Suprapubic skin (tissue), 4 donors: ENCODE data around the gene EXD2.

Experiments used
- POLR2A ChIP-seq, 2 donors: fragments of 450-650 bp; IDR thresholded peaks; one replicate each; pipeline ENCODE4 v1.6.1; 2017; ENCODE audit warnings: antibody characterized with exemption in 2 of 2, mild to moderate bottlenecking in 2 of 2, moderate library complexity in 2 of 2
- POLR2AphosphoS5 ChIP-seq, 3 donors: sonication (generic); formaldehyde crosslinking; IDR thresholded peaks; one replicate each; pipeline ENCODE4 v1.6.1; 2017; ENCODE audit warnings: antibody characterized with exemption in 3 of 3
- TF ChIP-seq, protein P1 (sequence below), 2 donors: fragments of 200-600 bp in 1 of 2; fragments of 450-650 bp in 1 of 2; sonication (generic) in 1 of 2; IDR thresholded peaks; one replicate each; pipeline ENCODE4 v1.5.1; 2016 to 2019; ENCODE audit warnings: antibody characterized with exemption in 2 of 2, mild to moderate bottlenecking in 1 of 2, moderate library complexity in 1 of 2

DNA sequence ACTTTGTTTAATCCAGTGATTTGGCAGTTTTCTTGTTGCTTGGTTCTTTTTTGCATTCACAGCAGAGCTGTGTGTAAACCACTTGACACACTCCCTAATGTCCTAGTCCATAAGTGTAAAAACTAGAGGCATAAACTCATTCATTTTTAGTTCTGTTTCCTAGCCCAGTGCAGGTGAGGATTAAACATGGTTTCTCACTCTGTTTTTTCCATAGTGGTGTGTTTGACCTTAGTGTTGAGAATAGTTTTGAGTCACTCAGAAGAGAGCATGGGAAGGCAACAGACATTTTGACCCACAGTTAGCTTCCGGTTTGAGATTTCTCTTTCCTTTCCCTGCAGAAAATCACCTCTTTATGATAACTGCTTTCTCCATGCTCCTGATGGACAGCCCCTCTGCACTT is 44.4 kb downstream of the EXD2 start:
- TF ChIP-seq, protein P1, sequence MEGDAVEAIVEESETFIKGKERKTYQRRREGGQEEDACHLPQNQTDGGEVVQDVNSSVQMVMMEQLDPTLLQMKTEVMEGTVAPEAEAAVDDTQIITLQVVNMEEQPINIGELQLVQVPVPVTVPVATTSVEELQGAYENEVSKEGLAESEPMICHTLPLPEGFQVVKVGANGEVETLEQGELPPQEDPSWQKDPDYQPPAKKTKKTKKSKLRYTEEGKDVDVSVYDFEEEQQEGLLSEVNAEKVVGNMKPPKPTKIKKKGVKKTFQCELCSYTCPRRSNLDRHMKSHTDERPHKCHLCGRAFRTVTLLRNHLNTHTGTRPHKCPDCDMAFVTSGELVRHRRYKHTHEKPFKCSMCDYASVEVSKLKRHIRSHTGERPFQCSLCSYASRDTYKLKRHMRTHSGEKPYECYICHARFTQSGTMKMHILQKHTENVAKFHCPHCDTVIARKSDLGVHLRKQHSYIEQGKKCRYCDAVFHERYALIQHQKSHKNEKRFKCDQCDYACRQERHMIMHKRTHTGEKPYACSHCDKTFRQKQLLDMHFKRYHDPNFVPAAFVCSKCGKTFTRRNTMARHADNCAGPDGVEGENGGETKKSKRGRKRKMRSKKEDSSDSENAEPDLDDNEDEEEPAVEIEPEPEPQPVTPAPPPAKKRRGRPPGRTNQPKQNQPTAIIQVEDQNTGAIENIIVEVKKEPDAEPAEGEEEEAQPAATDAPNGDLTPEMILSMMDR (IDR thresholded peaks at IDR 0.05), result no peak
- no peak for TF ChIP-seq POLR2A (IDR thresholded peaks at IDR 0.05)
- TF ChIP-seq POLR2AphosphoS5 (IDR thresholded peaks at IDR 0.05), result no peak
